ENCODE results near the gene CLASP1. TPM values are rescaled to one million over a fixed set of nuclear protein-coding genes. Genes with fewer than 3 reads are reported as not detected.

Gene CLASP1
- total RNA-seq, 2 experiments from 2014 or later = 33.8 to 72.4 TPM

- DNase-seq (ENCODE audit: low spot score) = no peak
- Histone ChIP-seq H3K9me3 (ENCODE audit: low read length) (no peaks in the 10 kb centered on the region), H3K9me2 (ENCODE audit: insufficient read depth, low read length) (no peaks in the 10 kb centered on the region), H3K4me2 (ENCODE audit: low read length) (no peak overlapping the region), H2AFZ (ENCODE audit: low read length) (no peak overlapping the region), H3K36me3 (ENCODE audit: insufficient read depth, low read length) (no peaks in the 10 kb centered on the region), H3K27ac (ENCODE audit: low read depth, low read length, poor library complexity, severe bottlenecking) (no peak overlapping the region), H3K4me3 (ENCODE audit: low read depth, low read length, poor library complexity, severe bottlenecking) (no peak overlapping the region), H3K4me1 (ENCODE audit: insufficient read depth, low read length, poor library complexity, severe bottlenecking) (no peaks in the 10 kb centered on the region), H4K20me1 (ENCODE audit: insufficient read depth, low read length) (no peaks in the 10 kb centered on the region), H3K79me2 (ENCODE audit: insufficient read depth, low read depth, low read length) (no peaks in the 10 kb centered on the region)
- no TSS peak for BruUV-seq (replicated peaks)
- CTCF ChIA-PET (ENCODE audit: unreplicated experiment) = no interaction called here
- intact Hi-C loops (cut with micrococcal nuclease; ENCODE audit: unreplicated experiment) = no loop called here
- TF ChIP-seq EZH2phosphoT487 (IDR thresholded peaks at IDR 0.05; ENCODE audit: borderline replicate concordance, low read depth, low read length) (no peak), CTCF (conservative IDR thresholded peaks at IDR 0.05; ENCODE audit: low read length) (peak; percentile 68)
- POLR2A ChIA-PET = no interaction called here
Observed at GRCh38 chr2:121297217-121297830, 351.9 kb downstream of the CLASP1 start.

GRCh38 chr2:121295911-121296650, 353.2 kb downstream of the CLASP1 start:
- no peaks in the 10 kb centered on the region for H3K4me1 ChIP-seq (ENCODE audit: insufficient read depth, low read length, poor library complexity, severe bottlenecking)
- H3K27ac ChIP-seq (ENCODE audit: low read depth, low read length, poor library complexity, severe bottlenecking) = no peak overlapping the region
- H2AFZ ChIP-seq (ENCODE audit: low read length) = no peak overlapping the region
- H4K20me1 ChIP-seq (ENCODE audit: insufficient read depth, low read length) = no peaks in the 10 kb centered on the region
- H3K4me3 ChIP-seq (ENCODE audit: low read depth, low read length, poor library complexity, severe bottlenecking) = no peak overlapping the region
- H3K9me3 ChIP-seq (ENCODE audit: low read length) = no peaks in the 10 kb centered on the region
- BruUV-seq (replicated peaks) = no TSS peak
- intact Hi-C loops (cut with micrococcal nuclease; ENCODE audit: unreplicated experiment) = no loop called here
- no peak overlapping the region for H3K4me2 ChIP-seq (ENCODE audit: low read length)
- TF ChIP-seq EZH2phosphoT487 (IDR thresholded peaks at IDR 0.05; ENCODE audit: borderline replicate concordance, low read depth, low read length) (no peak), CTCF (conservative IDR thresholded peaks at IDR 0.05; ENCODE audit: low read length) (no peak)
- H3K79me2 ChIP-seq (ENCODE audit: insufficient read depth, low read depth, low read length) = no peaks in the 10 kb centered on the region
- ChIA-PET POLR2A (no interaction called here), CTCF (ENCODE audit: unreplicated experiment) (no interaction called here)
- no peak for DNase-seq (ENCODE audit: low spot score)
- no peaks in the 10 kb centered on the region for H3K9me2 ChIP-seq (ENCODE audit: insufficient read depth, low read length)
- no peaks in the 10 kb centered on the region for H3K36me3 ChIP-seq (ENCODE audit: insufficient read depth, low read length)
